GM23248 (cell line): ENCODE measurements around the gene ANXA5. TPM values are rescaled to one million over a fixed set of nuclear protein-coding genes. Genes with fewer than 3 reads are reported as not detected.

ENCODE experiments used
- DNase-seq: peaks from one replicate; pipeline ENCODE4 v3.0.0-alpha.2; 2015
- H2AFZ ChIP-seq: fragments of 200-600 bp; sonication (generic); 2 replicates; pipeline ENCODE4 v1.6.1; 2016; ENCODE audit warnings: antibody characterized with exemption
- H3F3A ChIP-seq: fragments of 200-600 bp; sonication (generic); 2 replicates; pipeline ENCODE4 v1.6.1; 2016; ENCODE audit warnings: mild to moderate bottlenecking, antibody characterized with exemption, mixed run types; ENCODE audit not compliant: insufficient read depth
- H3K27ac ChIP-seq: fragments of 200-600 bp; sonication (generic); 2 replicates; pipeline ENCODE4 v1.5.1; 2016; ENCODE audit warnings: mild to moderate bottlenecking
- H3K27me3 ChIP-seq: fragments of 200-600 bp; sonication (generic); replicated peaks from 2 replicates; pipeline ENCODE4 v1.6.1; 2016; ENCODE audit warnings: mild to moderate bottlenecking; ENCODE audit not compliant: insufficient read depth
- H3K36me3 ChIP-seq: fragments of 200-600 bp; sonication (generic); 2 replicates; pipeline ENCODE4 v1.6.1; 2016; ENCODE audit warnings: low read depth, mild to moderate bottlenecking
- H3K4me1 ChIP-seq: fragments of 200-600 bp; sonication (generic); 2 replicates; pipeline ENCODE4 v1.6.1; 2016; ENCODE audit warnings: mild to moderate bottlenecking; ENCODE audit not compliant: insufficient read depth
- H3K4me2 ChIP-seq: fragments of 200-600 bp; sonication (generic); one replicate; pipeline ENCODE4 v1.6.1; 2016; ENCODE audit warnings: mild to moderate bottlenecking; ENCODE audit not compliant: unreplicated experiment
- H3K4me3 ChIP-seq: fragments of 200-600 bp; sonication (generic); 2 replicates; pipeline ENCODE4 v1.5.1; 2016; ENCODE audit warnings: mild to moderate bottlenecking
- H3K79me2 ChIP-seq: fragments of 200-600 bp; sonication (generic); 2 replicates; pipeline ENCODE4 v1.6.1; 2016; ENCODE audit warnings: mild to moderate bottlenecking; ENCODE audit not compliant: insufficient read depth
- H3K9ac ChIP-seq: fragments of 200-600 bp; sonication (generic); 2 replicates; pipeline ENCODE4 v1.6.1; 2016; ENCODE audit warnings: mild to moderate bottlenecking
- H3K9me2 ChIP-seq: fragments of 200-600 bp; sonication (generic); 2 replicates; pipeline ENCODE4 v1.6.1; 2016; ENCODE audit warnings: mixed run types, mild to moderate bottlenecking, moderate library complexity; ENCODE audit not compliant: insufficient read depth
- H3K9me3 ChIP-seq: fragments of 200-600 bp; sonication (generic); one replicate; pipeline ENCODE4 v1.6.1; 2017; ENCODE audit warnings: low read depth
- H4K20me1 ChIP-seq: fragments of 200-600 bp; sonication (generic); 2 replicates; pipeline ENCODE4 v1.6.0; 2016; ENCODE audit not compliant: insufficient read depth
- EZH2 ChIP-seq: fragments of 200-600 bp; sonication (generic); IDR thresholded peaks from 2 replicates; pipeline ENCODE4 v1.6.1; 2018; ENCODE audit warnings: antibody characterized with exemption, mild to moderate bottlenecking; ENCODE audit not compliant: insufficient read depth, poor library complexity, severe bottlenecking
- EZH2phosphoT487 ChIP-seq: fragments of 200-600 bp; sonication (generic); IDR thresholded peaks from 2 replicates; pipeline ENCODE4 v1.6.1; 2018; ENCODE audit warnings: antibody characterized with exemption, moderate library complexity, mild to moderate bottlenecking, low read depth; ENCODE audit not compliant: insufficient read depth
- WGBS, 2 experiments: methylation state at CpG; one replicate each; pipeline ENCODE4 v1.1.6; 2015 to 2017; ENCODE audit warnings: low lambda C conversion rate in 2 of 2, low coverage in 1 of 2; ENCODE audit errors: missing lambda C conversion rate in 2 of 2; 5-methylcytosine and 5-hydroxymethylcytosine counted together
- in situ Hi-C: fragments of 300-500 bp; cut with MboI; formaldehyde crosslinking; loops from 2 replicates; pipeline ENCODE4 v1.15.0; 2020
- polyA plus RNA-seq: library from polyadenylated mRNA; unstranded; fragments of >200 nt; fragmentation: Nextera tagmentation; extraction: Ambion mirVana; gene quantifications from 2 replicates; pipeline ENCODE4 v1.2.1, GENCODE V29; 2016
- total RNA-seq: library from RNA; depleted of rRNA; stranded (reverse); fragments of >200 nt; shearing (Covaris generic); gene quantifications from 2 replicates; pipeline ENCODE4 v1.2.3, GENCODE V29; 2014

ANXA5 gene
- total and polyA plus RNA-seq, 2 experiments from 2014 or later: 1,082 to 1,730 TPM

DNA sequence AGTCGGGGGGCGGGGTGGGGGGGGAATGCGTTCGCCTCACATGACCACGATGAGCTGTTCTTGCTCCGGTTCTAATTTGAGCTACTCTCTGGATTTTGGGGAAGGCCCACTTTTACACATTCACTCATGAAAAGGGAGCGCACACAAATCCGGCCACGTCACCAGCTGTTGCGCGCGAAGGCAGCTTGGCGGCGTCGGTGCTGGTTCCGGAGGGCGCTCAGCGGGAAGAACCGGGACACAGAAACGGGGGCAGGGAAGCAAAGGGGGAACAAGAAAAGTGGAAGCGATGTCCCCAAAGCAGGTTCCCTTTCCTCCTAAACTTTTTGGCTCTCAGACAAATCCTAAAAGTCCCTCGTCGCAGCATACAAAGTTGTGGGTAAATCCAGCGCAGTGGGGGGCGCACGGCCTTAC, 605 bp downstream of the ANXA5 start:
- Histone ChIP-seq H3K27me3 (no peaks in the 10 kb centered on the region), H3K9me2 (no peaks in the 10 kb centered on the region), H3K4me1 (peaks cover 42% of the 10 kb centered on the region), H2AFZ (0 out of 2 replicates have a peak overlapping the region, but pooled peaks have one; percentile 15), H4K20me1 (no peaks in the 10 kb centered on the region), H3K4me3 (peak overlapping the region; percentile 88), H3K27ac (peak overlapping the region; percentile 96), H3K4me2 (peak overlapping the region; percentile 95), H3K79me2 (peaks cover 55% of the 10 kb centered on the region), H3K36me3 (peaks cover 22% of the 10 kb centered on the region), H3K9me3 (no peaks in the 10 kb centered on the region), H3F3A (peaks cover 64% of the 10 kb centered on the region), H3K9ac (peak overlapping the region; percentile 98)
- in situ Hi-C loops: no loop called here
- WGBS, 2 experiments: 1% methylated on average over 23 to 26 of the region's 26 CpGs
- TF ChIP-seq EZH2 (no peak), EZH2phosphoT487 (no peak)
- DNase-seq: peak; percentile 95

DNA sequence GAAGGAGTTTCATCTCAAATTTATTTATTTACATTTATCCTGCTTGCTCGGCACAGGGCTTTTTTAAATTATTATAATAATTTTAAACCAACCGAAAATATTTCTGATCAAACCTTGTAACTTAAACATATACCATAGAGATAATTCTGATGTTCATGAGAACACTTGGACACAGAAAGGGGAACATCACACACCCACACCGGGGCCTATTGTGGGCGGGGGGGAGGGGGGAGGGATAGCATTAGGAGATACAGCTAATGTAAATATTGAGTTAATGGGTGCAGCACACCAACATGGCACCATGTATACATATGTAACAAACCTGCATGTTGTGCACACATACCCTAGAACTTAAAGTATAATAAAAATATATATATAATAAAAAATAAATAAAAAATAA, 2.9 kb downstream of the ANXA5 start:
- WGBS, 2 experiments: 35 to 37% methylated on average over 3 to 4 of the region's 4 CpGs
- no peaks in the 10 kb centered on the region for H3K9me2 ChIP-seq
- in situ Hi-C loops: no loop called here
- no peaks in the 10 kb centered on the region for H3K9me3 ChIP-seq
- H3K4me1 ChIP-seq: peaks cover 54% of the 10 kb centered on the region
- H3K27ac ChIP-seq: peak overlapping the region; percentile 93; the same call in 1 of the 2 replicates
- H3K79me2 ChIP-seq: peaks cover 71% of the 10 kb centered on the region
- DNase-seq: no peak
- peaks cover 4% of the 10 kb centered on the region; the same call in 1 of the 2 replicates for H4K20me1 ChIP-seq
- H3K36me3 ChIP-seq: peaks cover 29% of the 10 kb centered on the region
- peak overlapping the region; percentile 47 for H3K9ac ChIP-seq
- TF ChIP-seq EZH2phosphoT487 (no peak), EZH2 (no peak)
- H3K4me3 ChIP-seq: peak overlapping the region; percentile 67
- peaks cover 75% of the 10 kb centered on the region for H3F3A ChIP-seq
- H3K27me3 ChIP-seq: no peaks in the 10 kb centered on the region
- no peak overlapping the region for H2AFZ ChIP-seq
- H3K4me2 ChIP-seq: peak overlapping the region; percentile 72

DNA sequence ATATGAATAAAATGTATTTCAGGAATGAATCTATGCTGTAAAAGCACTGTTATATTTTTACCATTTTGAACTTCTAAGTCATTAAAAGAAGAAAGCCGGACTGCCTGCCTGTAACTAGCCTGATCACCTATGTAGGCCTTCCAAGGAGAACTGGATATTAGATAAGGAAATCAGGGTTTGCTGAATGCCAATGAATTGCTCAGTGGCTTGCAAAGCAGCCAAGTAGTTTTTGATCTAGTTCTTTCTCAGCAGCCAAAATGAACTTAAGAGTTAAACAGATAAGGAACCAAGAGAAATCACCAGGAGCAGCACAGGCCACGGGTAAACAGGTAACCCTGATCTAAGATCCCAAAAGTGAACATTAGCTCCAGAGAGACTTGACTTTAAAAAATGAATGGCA, 3.3 kb downstream of the ANXA5 start:
- peaks cover 76% of the 10 kb centered on the region for H3K79me2 ChIP-seq
- peaks cover 32% of the 10 kb centered on the region for H3K36me3 ChIP-seq
- H3K4me3 ChIP-seq: peak overlapping the region; percentile 67
- no peaks in the 10 kb centered on the region for H3K9me2 ChIP-seq
- TF ChIP-seq EZH2phosphoT487: no peak
- TF ChIP-seq EZH2: no peak
- peak overlapping the region; percentile 93; the same call in 1 of the 2 replicates for H3K27ac ChIP-seq
- H3K4me1 ChIP-seq: peaks cover 57% of the 10 kb centered on the region
- in situ Hi-C loops: no loop called here
- peaks cover 4% of the 10 kb centered on the region; the same call in 1 of the 2 replicates for H4K20me1 ChIP-seq
- peak overlapping the region; percentile 72 for H3K4me2 ChIP-seq
- no peaks in the 10 kb centered on the region for H3K27me3 ChIP-seq
- peak overlapping the region; percentile 47 for H3K9ac ChIP-seq
- WGBS, 2 experiments: 73 to 78% methylated on average over 2 of the region's 2 CpGs
- no peak overlapping the region for H2AFZ ChIP-seq
- H3F3A ChIP-seq: peaks cover 79% of the 10 kb centered on the region
- DNase-seq: no peak
- no peaks in the 10 kb centered on the region for H3K9me3 ChIP-seq

DNA sequence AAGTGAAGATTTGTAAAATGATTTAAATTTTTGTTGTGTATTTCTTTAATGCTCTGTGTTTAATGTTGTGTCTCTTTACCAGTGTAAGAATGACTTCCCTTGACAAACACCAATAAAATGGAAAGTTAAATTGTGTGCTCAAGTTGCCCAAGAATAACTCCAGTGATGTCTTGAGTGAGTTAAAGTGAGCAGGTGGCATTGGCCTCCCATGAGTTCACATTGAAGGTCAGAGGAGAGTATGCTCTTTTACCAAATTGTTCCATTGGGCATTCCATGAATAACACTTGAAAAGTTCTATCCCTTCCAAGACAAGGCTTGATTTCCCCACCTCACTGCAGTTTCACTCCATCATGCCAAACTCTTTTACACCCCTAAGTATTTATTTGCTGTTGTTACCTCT, 4.5 kb downstream of the ANXA5 start:
- in situ Hi-C loops: no loop called here
- H2AFZ ChIP-seq: no peak overlapping the region
- H3K27me3 ChIP-seq: no peaks in the 10 kb centered on the region
- peak overlapping the region; percentile 72 for H3K4me2 ChIP-seq
- peaks cover 34% of the 10 kb centered on the region for H3K36me3 ChIP-seq
- no peaks in the 10 kb centered on the region for H3K9me2 ChIP-seq
- peaks cover 68% of the 10 kb centered on the region for H3F3A ChIP-seq
- DNase-seq: no peak
- peak overlapping the region; percentile 73 for H3K9ac ChIP-seq
- peaks cover 82% of the 10 kb centered on the region for H3K79me2 ChIP-seq
- H4K20me1 ChIP-seq: peaks cover 16% of the 10 kb centered on the region; the same call in 1 of the 2 replicates
- H3K27ac ChIP-seq: peak overlapping the region; percentile 93
- H3K9me3 ChIP-seq: no peaks in the 10 kb centered on the region
- peak overlapping the region; percentile 67 for H3K4me3 ChIP-seq
- TF ChIP-seq EZH2 (no peak), EZH2phosphoT487 (no peak)
- H3K4me1 ChIP-seq: peaks cover 59% of the 10 kb centered on the region

DNA sequence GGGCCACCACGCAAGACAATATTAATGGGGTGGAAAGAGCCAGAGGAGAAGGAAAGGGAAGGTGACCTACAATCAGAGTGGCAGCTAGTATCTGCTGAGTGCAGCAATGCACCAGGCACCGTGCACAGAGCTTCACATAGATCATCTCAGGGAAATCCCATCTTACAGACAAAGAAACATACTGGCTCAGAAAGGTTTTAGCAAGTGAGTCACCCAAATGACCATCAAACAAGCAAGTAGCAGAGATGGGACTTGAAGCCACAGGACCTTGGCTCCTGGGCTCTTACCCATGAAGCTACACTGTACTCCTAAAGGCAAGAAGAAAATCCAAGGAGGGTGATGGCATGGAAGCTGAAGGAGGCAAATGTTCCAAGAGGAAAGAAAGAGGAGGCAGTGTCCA, 6.8 kb downstream of the ANXA5 start:
- H3K4me3 ChIP-seq: peak overlapping the region; percentile 61
- no peaks in the 10 kb centered on the region for H3K27me3 ChIP-seq
- H3F3A ChIP-seq: peaks cover 65% of the 10 kb centered on the region
- peaks cover 60% of the 10 kb centered on the region for H3K4me1 ChIP-seq
- H3K9me2 ChIP-seq: no peaks in the 10 kb centered on the region
- H3K27ac ChIP-seq: peak overlapping the region; percentile 93
- peak; percentile 74 for DNase-seq
- peaks cover 88% of the 10 kb centered on the region for H3K79me2 ChIP-seq
- no peak overlapping the region for H2AFZ ChIP-seq
- no peaks in the 10 kb centered on the region for H3K9me3 ChIP-seq
- 28 to 30% methylated on average over 2 of the region's 2 CpGs for WGBS, 2 experiments
- in situ Hi-C loops: no loop called here
- peaks cover 50% of the 10 kb centered on the region for H3K36me3 ChIP-seq
- peak overlapping the region; percentile 79 for H3K9ac ChIP-seq
- peaks cover 30% of the 10 kb centered on the region; the same call in 1 of the 2 replicates for H4K20me1 ChIP-seq
- H3K4me2 ChIP-seq: peak overlapping the region; percentile 82
- no peak for TF ChIP-seq EZH2phosphoT487
- no peak for TF ChIP-seq EZH2
